K562 (cell line): ENCODE results near the gene NSDHL. TPM values are rescaled to one million over a fixed set of nuclear protein-coding genes. Genes with fewer than 3 reads are reported as not detected.

Experiments
- ATAC-seq: fragments of 200-7000 bp; cut with Tn5 transposase; 3 replicates; pipeline ENCODE4 v1.9.1; 2020; ENCODE audit warnings: moderate library complexity
- BruUV-seq: library from RNA; stranded (reverse); fragments of 400-500 nt; replicated peaks from 2 replicates; lab custom pipeline; 2021; lab: Mats Ljungman, UMichigan
- CTCF ChIA-PET: fragments of 300-600 bp; formaldehyde crosslinking; extraction: SDS; loops from one replicate; lab custom pipeline; 2021; ENCODE audit warnings: low intra/inter-chr PET ratio; lab: Yijun Ruan, JAX
- POLR2A ChIA-PET: fragments of 300-600, 350-650 bp; sonication (Branson Sonifier 250); formaldehyde crosslinking; extraction: SDS; loops from one replicate; lab custom pipeline; 2021; ENCODE audit warnings: antibody characterized with exemption, inconsistent platforms; lab: Yijun Ruan, JAX
- DNase-seq, 4 experiments: peaks; one replicate each; pipeline versions ENCODE4 v3.0.0 to v3.0.0-alpha.2; 2011 to 2018; ENCODE audit warnings: low spot score in 3 of 4, mixed read lengths in 3 of 4; ENCODE audit errors: extremely low read depth in 1 of 4
- FAIRE-seq: peaks from 2 replicates; lab custom pipeline; 2011; peaks lifted over from hg19 to GRCh38; lab: Jason Lieb, UNC
- H2AFZ ChIP-seq: 2 replicates; pipeline ENCODE4 v1.6.0; 2011; ENCODE audit warnings: low read depth, low read length, control low read depth, inconsistent platforms
- H3K27ac ChIP-seq: fragments of 200-600 bp; 3 replicates; pipeline ENCODE4 v1.8.0; 2011; ENCODE audit warnings: low read depth, mild to moderate bottlenecking, control low read depth, inconsistent platforms, low read length, moderate library complexity, mixed read lengths; ENCODE audit errors: extremely low read depth
- H3K27me3 ChIP-seq, 2 experiments: fragments of 300-600 bp in 1 of 2; 2 replicates in 1 of 2; 3 replicates in 1 of 2; pipeline versions ENCODE4 v1.6.0 to v1.8.0; 2011; ENCODE audit warnings: inconsistent platforms in 2 of 2, low read length in 2 of 2, mild to moderate bottlenecking in 1 of 2, mixed read lengths in 1 of 2, moderate library complexity in 1 of 2; ENCODE audit not compliant: control insufficient read depth in 2 of 2, insufficient read depth in 2 of 2
- H3K36me3 ChIP-seq: fragments of 300-600 bp; 3 replicates; pipeline ENCODE4 v1.8.0; 2011; ENCODE audit warnings: mild to moderate bottlenecking, low read length, inconsistent platforms; ENCODE audit not compliant: control insufficient read depth, insufficient read depth
- H3K4me1 ChIP-seq, 2 experiments: fragments of 200-600 bp in 1 of 2; replicated peaks in 1 of 2; 2 replicates in 1 of 2; 3 replicates in 1 of 2; pipeline versions ENCODE4 v1.5.1 to v1.8.0; 2011; ENCODE audit warnings: inconsistent platforms in 2 of 2, low read length in 2 of 2, mild to moderate bottlenecking in 1 of 2, mixed read lengths in 1 of 2, moderate library complexity in 1 of 2; ENCODE audit not compliant: control insufficient read depth in 2 of 2, insufficient read depth in 2 of 2
- H3K4me2 ChIP-seq: 2 replicates; pipeline ENCODE4 v1.6.1; 2011; ENCODE audit warnings: low read length, control low read depth, inconsistent platforms, mixed read lengths; ENCODE audit not compliant: insufficient read depth
- H3K4me3 ChIP-seq: fragments of 200-600 bp; sonication (generic), shearing (Covaris generic); 2 replicates; pipeline ENCODE4 v1.5.1; 2016; ENCODE audit warnings: control low read depth, inconsistent platforms
- H3K79me2 ChIP-seq: fragments of 200-600 bp; 3 replicates; pipeline ENCODE4 v1.8.0; 2011; ENCODE audit warnings: low read length, inconsistent platforms; ENCODE audit not compliant: control insufficient read depth, insufficient read depth
- H3K9ac ChIP-seq, 2 experiments: 2 replicates each; pipeline versions ENCODE4 v1.6.0 to v1.6.1; 2011; ENCODE audit warnings: low read depth in 2 of 2, low read length in 2 of 2, control low read depth in 1 of 2, inconsistent platforms in 1 of 2, mild to moderate bottlenecking in 1 of 2, mixed read lengths in 1 of 2; ENCODE audit not compliant: insufficient read depth in 1 of 2
- H3K9me1 ChIP-seq: one replicate; pipeline ENCODE4 v1.6.0; 2011; ENCODE audit warnings: inconsistent platforms, mild to moderate bottlenecking, low read length, moderate library complexity; ENCODE audit not compliant: control insufficient read depth, insufficient read depth
- H3K9me3 ChIP-seq: replicated peaks from 2 replicates; pipeline ENCODE4 v1.5.1; 2011; ENCODE audit warnings: low read depth, low read length, inconsistent platforms; ENCODE audit not compliant: control insufficient read depth, insufficient read depth
- H4K20me1 ChIP-seq: replicated peaks from 2 replicates; pipeline ENCODE4 v1.6.1; 2011; ENCODE audit warnings: low read length, inconsistent platforms, mixed read lengths; ENCODE audit not compliant: control insufficient read depth, insufficient read depth
- CAMTA2 ChIP-seq: fragments of 250-450 bp; sonication (Bioruptor Pico); conservative IDR thresholded peaks from 2 replicates; pipeline ENCODE4 v1.5.1; 2022
- CHCHD3 ChIP-seq: fragments of 250-450 bp; sonication (Bioruptor Pico); IDR thresholded peaks from 2 replicates; pipeline ENCODE4 v2.1.2; 2022; ENCODE audit warnings: mild to moderate bottlenecking
- EGR1 ChIP-seq: fragments of 450-650 bp; conservative IDR thresholded peaks from 2 replicates; pipeline ENCODE4 v1.6.1; 2017; ENCODE audit warnings: mild to moderate bottlenecking
- ESRRB ChIP-seq: fragments of 250-450 bp; sonication (Bioruptor Pico); IDR thresholded peaks from 2 replicates; pipeline ENCODE4 v1.5.0; 2020; ENCODE audit warnings: mild to moderate bottlenecking, moderate library complexity, borderline replicate concordance
- FIP1L1 ChIP-seq: fragments of 200-400 bp; formaldehyde crosslinking; IDR thresholded peaks from 2 replicates; pipeline ENCODE4 v1.6.1; 2018; ENCODE audit warnings: mild to moderate bottlenecking, low read depth, low read length; ENCODE audit not compliant: poor library complexity, severe bottlenecking
- GABPB1 ChIP-seq: sonication (generic); formaldehyde crosslinking; IDR thresholded peaks from 2 replicates; pipeline ENCODE4 v1.8.0; 2022; ENCODE audit warnings: mild to moderate bottlenecking, missing genetic modification reagents
- GATA2 ChIP-seq: sonication (generic); formaldehyde crosslinking; IDR thresholded peaks from 2 replicates; pipeline ENCODE4 v1.4.0; 2020; ENCODE audit warnings: mild to moderate bottlenecking, missing genetic modification reagents
- MYC ChIP-seq, 2 experiments: fragments of 250-450 bp in 1 of 2; sonication (Bioruptor Pico) in 1 of 2; IDR thresholded peaks; 2 replicates each; pipeline versions ENCODE4 v1.5.1 to v1.6.1; 2012 to 2021; ENCODE audit warnings: low read depth in 2 of 2, borderline replicate concordance in 1 of 2, improper control_type of control experiment in 1 of 2, low read length in 1 of 2, mild to moderate bottlenecking in 1 of 2, moderate library complexity in 1 of 2
- NFE2 ChIP-seq: IDR thresholded peaks from 2 replicates; pipeline ENCODE4 v1.6.1; 2014; ENCODE audit warnings: antibody characterized with exemption, low read depth
- RBM17 ChIP-seq: fragments of 200-400 bp; formaldehyde crosslinking; IDR thresholded peaks from 2 replicates; pipeline ENCODE4 v1.6.1; 2017; ENCODE audit warnings: low read depth, mild to moderate bottlenecking, low read length, borderline replicate concordance
- TBL1XR1 ChIP-seq, 2 experiments: IDR thresholded peaks; 2 replicates each; pipeline ENCODE4 v1.6.1; 2012; ENCODE audit warnings: improper control_type of control experiment in 2 of 2, low read length in 2 of 2, mild to moderate bottlenecking in 1 of 2
- ZNF408 ChIP-seq: fragments of 250-450 bp; sonication (Bioruptor Pico); IDR thresholded peaks from 2 replicates; pipeline ENCODE4 v1.4.0; 2020; ENCODE audit warnings: low read depth, mild to moderate bottlenecking, moderate library complexity
- WGBS: fragments of 100-300 bp; shearing (Covaris generic); methylation state at CpG from one replicate; pipeline ENCODE4 v1.1.6; 2016; ENCODE audit warnings: low coverage, mixed read lengths; ENCODE audit not compliant: insufficient coverage; ENCODE audit errors: missing lambda C conversion rate; 5-methylcytosine and 5-hydroxymethylcytosine counted together
- in situ Hi-C: fragments of 300-500 bp; cut with MboI; formaldehyde crosslinking; loops from 4 replicates; pipeline ENCODE4 v1.15.0; 2018; ENCODE audit warnings: inconsistent platforms, mixed read lengths
- intact Hi-C: fragments of 100-400 bp; cut with micrococcal nuclease; formaldehyde crosslinking; loops from 2 replicates; pipeline ENCODE4 v1.14.2; 2022
- polyA plus RNA-seq, 8 experiments: library from polyadenylated mRNA; depleted of rRNA in 4 of 8; stranded (reverse) in 5 of 8; unstranded in 3 of 8; fragments of >200 nt; fragmentation: Nextera tagmentation in 2 of 8; fragmentation: Illumina TruSeq in 1 of 8; extraction: Ambion mirVana in 2 of 8; extraction: Trizol in 1 of 8; gene quantifications; 2 replicates each; pipeline versions ENCODE4 v1.2.1 to v1.2.3, GENCODE V29; 2011 to 2014; ENCODE audit warnings: inconsistent platforms in 1 of 8, missing spikeins in 1 of 8
- total RNA-seq, 7 experiments: library from RNA; depleted of rRNA in 6 of 7; stranded (reverse); fragments of >200 nt in 6 of 7; fragmentation: Illumina TruSeq in 2 of 7; extraction: Trizol in 2 of 7; gene quantifications; 2 replicates each; pipeline versions ENCODE4 v1.2.1 to v1.2.3, GENCODE V29; 2011 to 2021; ENCODE audit warnings: low replicate concordance in 1 of 7
- TF ChIP-seq, protein P1 (sequence below): fragments of 250-450 bp; sonication (Bioruptor Pico); IDR thresholded peaks from 2 replicates; pipeline ENCODE4 v1.4.0; 2020
- TF ChIP-seq, protein P2 (sequence below): sonication (generic); formaldehyde crosslinking; IDR thresholded peaks from 2 replicates; pipeline ENCODE4 v1.8.1; 2023; ENCODE audit warnings: mild to moderate bottlenecking, missing genetic modification reagents
- TF ChIP-seq, protein P3 (sequence below): fragments of 450-650 bp; formaldehyde crosslinking; IDR thresholded peaks from 2 replicates; pipeline ENCODE4 v1.4.0; 2020; ENCODE audit warnings: mild to moderate bottlenecking, mixed read lengths
- TF ChIP-seq, protein P4 (sequence below): fragments of 250-450 bp; sonication (Bioruptor Pico); IDR thresholded peaks from 2 replicates; pipeline ENCODE4 v1.9.0; 2021; ENCODE audit warnings: mild to moderate bottlenecking

NSDHL gene
- total and polyA plus RNA-seq, 9 of the 15 experiments (the other 6 are each of a cell fraction or from before 2014, with no cell fraction given) = 22.5 to 63.4 (median 40.8) TPM

DNA sequence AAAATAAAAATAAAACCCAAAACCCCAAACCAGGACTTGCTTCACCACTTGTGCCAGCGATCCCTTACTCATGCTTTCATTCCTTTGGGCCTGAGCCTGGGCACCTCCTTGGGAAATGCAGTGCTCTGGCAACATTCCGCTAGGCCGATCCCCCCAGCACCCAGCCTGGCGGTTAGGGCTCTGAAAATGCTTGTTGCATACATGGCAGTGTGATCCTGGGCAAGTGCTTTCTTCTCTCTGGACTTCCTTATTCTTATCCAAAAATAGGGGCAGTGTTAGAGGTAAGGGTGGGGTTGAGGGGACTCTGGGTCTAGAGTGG is 71.6 kb downstream of the NSDHL start:
- H3K4me3 ChIP-seq = no peak overlapping the region
- H2AFZ ChIP-seq = no peak overlapping the region
- peaks cover 3% of the 10 kb centered on the region for H3K9me1 ChIP-seq
- H3K27me3 ChIP-seq = peaks cover 20 to 72% of the 10 kb centered on the region in 2 experiments; a peak in 4 of 5 replicates
- POLR2A ChIA-PET = no interaction called here
- intact Hi-C loops = no loop called here
- H4K20me1 ChIP-seq = peaks cover 13% of the 10 kb centered on the region; the same call in 1 of the 2 replicates
- no peaks in the 10 kb centered on the region for H3K9me3 ChIP-seq
- H3K4me2 ChIP-seq = no peak overlapping the region
- H3K79me2 ChIP-seq = no peaks in the 10 kb centered on the region
- no peak overlapping the region for H3K9ac ChIP-seq
- 14% methylated on average over 4 of the region's 4 CpGs for WGBS
- no peak for FAIRE-seq
- in situ Hi-C loops = no loop called here
- no peaks in the 10 kb centered on the region for H3K36me3 ChIP-seq
- no peak overlapping the region for H3K27ac ChIP-seq
- TF ChIP-seq EGR1 (no peak), CAMTA2 (CRISPR knock-in tag) (no peak), ESRRB (no peak), NFE2 (no peak), GABPB1 (CRISPR knock-in tag) (no peak), MYC (IDR thresholded peaks at IDR 0.05; ENCODE audit: low read depth, low read length) (no peak), MYC (CRISPR knock-in tag; IDR thresholded peaks at IDR 0.05; ENCODE audit: borderline replicate concordance, low read depth) (no peak), ZNF408 (CRISPR knock-in tag) (no peak), TBL1XR1 (IDR thresholded peaks at IDR 0.05; ENCODE audit: low read length in 2 of 2) (no peak), GATA2 (CRISPR knock-in tag) (no peak), RBM17 (no peak), CHCHD3 (CRISPR knock-in tag) (no peak), FIP1L1 (no peak)
- TF ChIP-seq, protein P1, sequence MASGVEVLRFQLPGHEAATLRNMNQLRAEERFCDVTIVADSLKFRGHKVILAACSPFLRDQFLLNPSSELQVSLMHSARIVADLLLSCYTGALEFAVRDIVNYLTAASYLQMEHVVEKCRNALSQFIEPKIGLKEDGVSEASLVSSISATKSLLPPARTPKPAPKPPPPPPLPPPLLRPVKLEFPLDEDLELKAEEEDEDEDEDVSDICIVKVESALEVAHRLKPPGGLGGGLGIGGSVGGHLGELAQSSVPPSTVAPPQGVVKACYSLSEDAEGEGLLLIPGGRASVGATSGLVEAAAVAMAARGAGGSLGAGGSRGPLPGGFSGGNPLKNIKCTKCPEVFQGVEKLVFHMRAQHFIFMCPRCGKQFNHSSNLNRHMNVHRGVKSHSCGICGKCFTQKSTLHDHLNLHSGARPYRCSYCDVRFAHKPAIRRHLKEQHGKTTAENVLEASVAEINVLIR (CRISPR knock-in tag) = no peak
- TF ChIP-seq, protein P2, sequence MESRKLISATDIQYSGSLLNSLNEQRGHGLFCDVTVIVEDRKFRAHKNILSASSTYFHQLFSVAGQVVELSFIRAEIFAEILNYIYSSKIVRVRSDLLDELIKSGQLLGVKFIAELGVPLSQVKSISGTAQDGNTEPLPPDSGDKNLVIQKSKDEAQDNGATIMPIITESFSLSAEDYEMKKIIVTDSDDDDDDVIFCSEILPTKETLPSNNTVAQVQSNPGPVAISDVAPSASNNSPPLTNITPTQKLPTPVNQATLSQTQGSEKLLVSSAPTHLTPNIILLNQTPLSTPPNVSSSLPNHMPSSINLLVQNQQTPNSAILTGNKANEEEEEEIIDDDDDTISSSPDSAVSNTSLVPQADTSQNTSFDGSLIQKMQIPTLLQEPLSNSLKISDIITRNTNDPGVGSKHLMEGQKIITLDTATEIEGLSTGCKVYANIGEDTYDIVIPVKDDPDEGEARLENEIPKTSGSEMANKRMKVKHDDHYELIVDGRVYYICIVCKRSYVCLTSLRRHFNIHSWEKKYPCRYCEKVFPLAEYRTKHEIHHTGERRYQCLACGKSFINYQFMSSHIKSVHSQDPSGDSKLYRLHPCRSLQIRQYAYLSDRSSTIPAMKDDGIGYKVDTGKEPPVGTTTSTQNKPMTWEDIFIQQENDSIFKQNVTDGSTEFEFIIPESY (CRISPR knock-in tag) = no peak
- TF ChIP-seq, protein P3, sequence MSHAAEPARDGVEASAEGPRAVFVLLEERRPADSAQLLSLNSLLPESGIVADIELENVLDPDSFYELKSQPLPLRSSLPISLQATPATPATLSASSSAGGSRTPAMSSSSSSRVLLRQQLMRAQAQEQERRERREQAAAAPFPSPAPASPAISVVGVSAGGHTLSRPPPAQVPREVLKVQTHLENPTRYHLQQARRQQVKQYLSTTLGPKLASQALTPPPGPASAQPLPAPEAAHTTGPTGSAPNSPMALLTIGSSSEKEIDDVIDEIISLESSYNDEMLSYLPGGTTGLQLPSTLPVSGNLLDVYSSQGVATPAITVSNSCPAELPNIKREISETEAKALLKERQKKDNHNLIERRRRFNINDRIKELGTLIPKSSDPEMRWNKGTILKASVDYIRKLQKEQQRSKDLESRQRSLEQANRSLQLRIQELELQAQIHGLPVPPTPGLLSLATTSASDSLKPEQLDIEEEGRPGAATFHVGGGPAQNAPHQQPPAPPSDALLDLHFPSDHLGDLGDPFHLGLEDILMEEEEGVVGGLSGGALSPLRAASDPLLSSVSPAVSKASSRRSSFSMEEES (CRISPR knock-in tag) = no peak
- TF ChIP-seq, protein P4, sequence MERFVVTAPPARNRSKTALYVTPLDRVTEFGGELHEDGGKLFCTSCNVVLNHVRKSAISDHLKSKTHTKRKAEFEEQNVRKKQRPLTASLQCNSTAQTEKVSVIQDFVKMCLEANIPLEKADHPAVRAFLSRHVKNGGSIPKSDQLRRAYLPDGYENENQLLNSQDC (CRISPR knock-in tag) = no peak
- TF ChIP-seq, all 486 proteins: peak for 0
- CTCF ChIA-PET = no interaction called here
- DNase-seq (no peak), ATAC-seq (no peak)
- no TSS peak for BruUV-seq
- peaks cover 0 to 17% of the 10 kb centered on the region in 2 experiments; a peak in 3 of 5 replicates for H3K4me1 ChIP-seq
